MCF 10A (cell line): ENCODE measurements around the gene PLSCR3. TPM values are rescaled to one million over a fixed set of nuclear protein-coding genes. Genes with fewer than 3 reads are reported as not detected.
"Not testable (repeated sequence)": the region's sequence is repeated elsewhere in the genome, so short reads cannot be mapped to it uniquely, and the experiment has no call there.

Experiments
- BruUV-seq: library from RNA; stranded (reverse); fragments of 400-500 nt; replicated peaks from 2 replicates; lab custom pipeline; 2021; lab: Mats Ljungman, UMichigan
- CTCF ChIA-PET: fragments of 300-600 bp; sonication (Branson Sonifier 250); formaldehyde crosslinking; extraction: SDS; loops from one replicate; lab custom pipeline; 2021; ENCODE audit warnings: antibody characterized with exemption, inconsistent platforms; lab: Yijun Ruan, JAX
- POLR2A ChIA-PET: fragments of 300-600, 350-650 bp; sonication (Branson Sonifier 250); formaldehyde crosslinking; extraction: SDS; loops from one replicate; lab custom pipeline; 2020; ENCODE audit warnings: antibody characterized with exemption, inconsistent platforms; lab: Yijun Ruan, JAX
- DNase-seq: peaks from one replicate; pipeline ENCODE4 v3.0.0-alpha.2; 2018; ENCODE audit not compliant: unreplicated experiment
- H3K27ac Mint-ChIP-seq: one replicate; pipeline ENCODE4 v1.8.0; 2022; ENCODE audit warnings: mild to moderate bottlenecking, low read depth, mixed read lengths; ENCODE audit not compliant: unreplicated experiment
- H3K27me3 Mint-ChIP-seq: one replicate; pipeline ENCODE4 v1.8.0; 2022; ENCODE audit warnings: mixed read lengths; ENCODE audit not compliant: insufficient read depth, unreplicated experiment
- H3K36me3 Mint-ChIP-seq: one replicate; pipeline ENCODE4 v1.8.0; 2022; ENCODE audit warnings: mild to moderate bottlenecking, moderate library complexity, mixed read lengths; ENCODE audit not compliant: insufficient read depth, unreplicated experiment
- H3K4me1 Mint-ChIP-seq: one replicate; pipeline ENCODE4 v1.8.0; 2022; ENCODE audit warnings: mixed read lengths; ENCODE audit not compliant: insufficient read depth, unreplicated experiment
- H3K4me3 Mint-ChIP-seq: one replicate; pipeline ENCODE4 v1.8.0; 2022; ENCODE audit warnings: mild to moderate bottlenecking, moderate library complexity, mixed read lengths; ENCODE audit not compliant: unreplicated experiment
- H3K9me3 Mint-ChIP-seq: one replicate; pipeline ENCODE4 v1.8.0; 2022; ENCODE audit warnings: mixed read lengths; ENCODE audit not compliant: unreplicated experiment
- CTCF ChIP-seq: fragments of 200-600 bp; IDR thresholded peaks from one replicate; pipeline ENCODE4 v1.8.0; 2022; ENCODE audit warnings: antibody characterized with exemption, mild to moderate bottlenecking; ENCODE audit not compliant: unreplicated experiment
- intact Hi-C: fragments of 100-400 bp; cut with micrococcal nuclease; formaldehyde crosslinking; loops from 2 replicates; pipeline ENCODE4 v1.14.1; 2022
- total RNA-seq: library from RNA; stranded (reverse); gene quantifications from 2 replicates; pipeline ENCODE4 v1.2.3, GENCODE V29; 2022

The PLSCR3 gene
- total RNA-seq, 1 experiment from 2014 or later = 59.0 TPM

- CTCF ChIA-PET = interaction anchor here (1.3 to 1.5 kb wide), 2 partner anchors 19 to 63 kb away, joined by 3 to 4 read pairs; partner anchors contain the start of gene TMEM95
- intact Hi-C loops = no loop called here
- no peak overlapping the region for H3K4me3 Mint-ChIP-seq
- BruUV-seq = no TSS peak
- no peak overlapping the region for H3K27ac Mint-ChIP-seq
- no peak for DNase-seq
- H3K36me3 Mint-ChIP-seq = no peaks in the 10 kb centered on the region
- H3K27me3 Mint-ChIP-seq = no peaks in the 10 kb centered on the region
- POLR2A ChIA-PET = no interaction called here
- no peak for TF ChIP-seq CTCF
- H3K9me3 Mint-ChIP-seq = peaks cover 6% of the 10 kb centered on the region
- H3K4me1 Mint-ChIP-seq = no peaks in the 10 kb centered on the region
These were observed 20.0 kb downstream of the PLSCR3 start for GRCh38 chr17:7374353-7374752.

GRCh38 chr17:7370853-7371252, 23.5 kb downstream of the PLSCR3 start:
- no TSS peak for BruUV-seq
- Mint-ChIP-seq H3K4me3 (no peak overlapping the region), H3K27ac (no peak overlapping the region), H3K36me3 (no peaks in the 10 kb centered on the region), H3K9me3 (no peaks in the 10 kb centered on the region), H3K4me1 (no peaks in the 10 kb centered on the region), H3K27me3 (no peaks in the 10 kb centered on the region)
- no peak for TF ChIP-seq CTCF
- no peak for DNase-seq
- intact Hi-C loops = no loop called here
- CTCF ChIA-PET = interaction anchor here (2.1 kb wide), 1 partner anchor 15 kb away, joined by 12 read pairs; no protein-coding TSS in a partner anchor
- POLR2A ChIA-PET = interaction anchor here (1.1 to 1.7 kb wide), 2 partner anchors 10 to 71 kb away, joined by 3 to 4 read pairs; partner anchors contain the start of gene TNK1

GRCh38 chr17:7369825-7370224, 24.5 kb downstream of the PLSCR3 start:
- no peak for DNase-seq
- ChIA-PET CTCF (interaction anchor here (2.1 kb wide), 1 partner anchor 14 kb away, joined by 12 read pairs; no protein-coding TSS in a partner anchor), POLR2A (interaction anchor here (1.1 kb wide), 1 partner anchor 70 kb away, joined by 3 read pairs; no protein-coding TSS in a partner anchor)
- no peak overlapping the region for H3K4me3 Mint-ChIP-seq
- H3K9me3 Mint-ChIP-seq = no peaks in the 10 kb centered on the region
- no peak overlapping the region for H3K27ac Mint-ChIP-seq
- no peaks in the 10 kb centered on the region for H3K36me3 Mint-ChIP-seq
- TF ChIP-seq CTCF = no peak
- no peaks in the 10 kb centered on the region for H3K27me3 Mint-ChIP-seq
- no peaks in the 10 kb centered on the region for H3K4me1 Mint-ChIP-seq
- intact Hi-C loops = no loop called here
- BruUV-seq = no TSS peak

GRCh38 chr17:7368599-7368994, 25.7 kb downstream of the PLSCR3 start:
- DNase-seq, H3K36me3 Mint-ChIP-seq, H3K27me3 Mint-ChIP-seq, H3K4me1 Mint-ChIP-seq, intact Hi-C loops, H3K9me3 Mint-ChIP-seq, H3K27ac Mint-ChIP-seq, BruUV-seq, H3K4me3 Mint-ChIP-seq: not testable (repeated sequence)
- POLR2A ChIA-PET = interaction anchor here (1.0 kb wide), 1 partner anchor 12 kb away, joined by 3 read pairs; no protein-coding TSS in a partner anchor
- CTCF ChIA-PET = interaction anchor here (2.1 kb wide), 1 partner anchor 12 kb away, joined by 14 read pairs; no protein-coding TSS in a partner anchor
